AG04449 (cell line): Measurements from ENCODE around the gene AKAP7.

Source experiments
- CTCF ChIA-PET: fragments of 350-600 bp; formaldehyde crosslinking; extraction: SDS; loops from one replicate; lab custom pipeline; 2021; ENCODE audit warnings: antibody characterized with exemption; lab: Yijun Ruan, JAX
- POLR2A ChIA-PET: fragments of 400-600, 350-600 bp; formaldehyde crosslinking; extraction: SDS; loops from one replicate; lab custom pipeline; 2020; ENCODE audit warnings: antibody characterized with exemption, inconsistent platforms; lab: Yijun Ruan, JAX
- DNase-seq: peaks from one replicate; pipeline ENCODE4 v3.0.0-alpha.2; 2010; ENCODE audit warnings: low read depth, low spot score
- H3K4me3 ChIP-seq: 2 replicates; pipeline ENCODE4 v1.5.1; 2011; ENCODE audit warnings: low read depth, mild to moderate bottlenecking, control low read depth, low read length
- CTCF ChIP-seq: IDR thresholded peaks from one replicate; pipeline ENCODE4 v1.5.1; 2011; ENCODE audit warnings: mild to moderate bottlenecking, moderate library complexity, low read length, control low read depth, inconsistent platforms; ENCODE audit not compliant: insufficient read depth; ENCODE audit errors: missing control alignments

Gene AKAP7

GRCh38 chr6:131103901-131104300 lies 31.4 kb upstream of the AKAP7 start:
- no peak overlapping the region for H3K4me3 ChIP-seq
- no peak for DNase-seq
- no peak for TF ChIP-seq CTCF
- CTCF ChIA-PET: interaction anchor here (1.4 kb wide), 1 partner anchor 219 kb away, joined by 6 read pairs; no protein-coding TSS in a partner anchor
- POLR2A ChIA-PET: no interaction called here

- TF ChIP-seq CTCF: no peak
- POLR2A ChIA-PET: no interaction called here
- CTCF ChIA-PET: interaction anchor here (1.5 kb wide), 1 partner anchor 9 kb away, joined by 6 read pairs; no protein-coding TSS in a partner anchor
- DNase-seq: peak; percentile 47
- H3K4me3 ChIP-seq: no peak overlapping the region
Measured at GRCh38 chr6:131107151-131107550, 28.1 kb upstream of the AKAP7 start.

- ChIA-PET POLR2A (no interaction called here), CTCF (interaction anchor here (1.5 to 9.7 kb wide), 3 partner anchors 22 to 228 kb away, joined by 3 to 231 read pairs (median 6); no protein-coding TSS in a partner anchor)
- no peak for TF ChIP-seq CTCF
- no peak overlapping the region for H3K4me3 ChIP-seq
- no peak for DNase-seq
Measured at GRCh38 chr6:131112249-131112648, 23.0 kb upstream of the AKAP7 start.

- ChIA-PET CTCF (interaction anchor here (0.8 to 9.7 kb wide), 12 partner anchors 8 to 245 kb away, joined by 3 to 231 read pairs (median 4); no protein-coding TSS in a partner anchor), POLR2A (no interaction called here)
- no peak for TF ChIP-seq CTCF
- no peak overlapping the region for H3K4me3 ChIP-seq
- DNase-seq: no peak
Measured at GRCh38 chr6:131115651-131116050, 19.6 kb upstream of the AKAP7 start.

- DNase-seq: no peak
- CTCF ChIA-PET: interaction anchor here (0.8 to 9.7 kb wide), 25 partner anchors 9 to 245 kb away, joined by 3 to 231 read pairs (median 4); no protein-coding TSS in a partner anchor
- no peak overlapping the region for H3K4me3 ChIP-seq
- TF ChIP-seq CTCF: no peak
- POLR2A ChIA-PET: interaction anchor here (0.5 kb wide), 1 partner anchor 513 kb away, joined by 3 read pairs; no protein-coding TSS in a partner anchor
Measured at GRCh38 chr6:131116321-131116720, 18.9 kb upstream of the AKAP7 start.

- POLR2A ChIA-PET: interaction anchor here (0.5 kb wide), 1 partner anchor 512 kb away, joined by 3 read pairs; no protein-coding TSS in a partner anchor
- DNase-seq: no peak
- CTCF ChIA-PET: interaction anchor here (0.6 to 9.7 kb wide), 33 partner anchors 9 to 511 kb away, joined by 3 to 231 read pairs (median 4); partner anchors contain the start of gene MED23
- TF ChIP-seq CTCF: no peak
- no peak overlapping the region for H3K4me3 ChIP-seq
Measured at GRCh38 chr6:131116755-131117360, 18.4 kb upstream of the AKAP7 start.
